Gastroesophageal sphincter (tissue), 3 donors: ENCODE measurements around the gene MMP28.

ENCODE experiments used
- EP300 ChIP-seq: sonication (generic); formaldehyde crosslinking; IDR thresholded peaks from one replicate; pipeline ENCODE4 v1.6.1; 2017; ENCODE audit warnings: antibody characterized with exemption, mild to moderate bottlenecking
- POLR2A ChIP-seq, 2 donors: fragments of 450-650 bp; IDR thresholded peaks; one replicate each; pipeline ENCODE4 v1.6.1; 2017; ENCODE audit warnings: antibody characterized with exemption in 2 of 2, mild to moderate bottlenecking in 2 of 2, moderate library complexity in 1 of 2
- POLR2AphosphoS5 ChIP-seq: sonication (generic); formaldehyde crosslinking; IDR thresholded peaks from one replicate; pipeline ENCODE4 v1.6.1; 2017; ENCODE audit warnings: antibody characterized with exemption
- TF ChIP-seq, protein P1 (sequence below), 4 experiments: fragments of 200-600 bp in 2 of 4; fragments of 450-650 bp in 2 of 4; sonication (generic) in 1 of 4; IDR thresholded peaks; one replicate each; pipeline ENCODE4 v1.5.1; 2017 to 2019; ENCODE audit warnings: antibody characterized with exemption in 4 of 4, mild to moderate bottlenecking in 2 of 4, moderate library complexity in 2 of 4

DNA sequence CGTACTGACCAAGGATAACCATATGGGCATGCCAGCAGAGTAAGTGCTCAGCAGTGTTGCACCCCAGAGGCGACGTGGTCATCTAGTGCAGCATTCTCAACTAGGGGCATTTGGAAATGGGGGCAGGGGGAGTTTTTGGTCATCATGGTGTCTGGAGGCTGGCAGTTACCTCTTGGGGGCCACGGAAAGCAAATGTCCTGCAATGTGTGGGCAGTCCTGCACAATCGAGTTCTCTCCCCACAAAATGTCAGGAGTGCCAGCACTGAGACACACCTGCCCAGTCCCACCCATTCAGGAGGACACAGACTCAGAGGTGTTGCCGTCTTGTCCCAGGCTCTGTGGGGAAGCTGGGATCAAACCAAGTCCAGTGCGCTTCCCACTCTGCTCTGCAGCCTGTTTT lies 61.0 kb downstream of the MMP28 start:
- TF ChIP-seq, protein P1, sequence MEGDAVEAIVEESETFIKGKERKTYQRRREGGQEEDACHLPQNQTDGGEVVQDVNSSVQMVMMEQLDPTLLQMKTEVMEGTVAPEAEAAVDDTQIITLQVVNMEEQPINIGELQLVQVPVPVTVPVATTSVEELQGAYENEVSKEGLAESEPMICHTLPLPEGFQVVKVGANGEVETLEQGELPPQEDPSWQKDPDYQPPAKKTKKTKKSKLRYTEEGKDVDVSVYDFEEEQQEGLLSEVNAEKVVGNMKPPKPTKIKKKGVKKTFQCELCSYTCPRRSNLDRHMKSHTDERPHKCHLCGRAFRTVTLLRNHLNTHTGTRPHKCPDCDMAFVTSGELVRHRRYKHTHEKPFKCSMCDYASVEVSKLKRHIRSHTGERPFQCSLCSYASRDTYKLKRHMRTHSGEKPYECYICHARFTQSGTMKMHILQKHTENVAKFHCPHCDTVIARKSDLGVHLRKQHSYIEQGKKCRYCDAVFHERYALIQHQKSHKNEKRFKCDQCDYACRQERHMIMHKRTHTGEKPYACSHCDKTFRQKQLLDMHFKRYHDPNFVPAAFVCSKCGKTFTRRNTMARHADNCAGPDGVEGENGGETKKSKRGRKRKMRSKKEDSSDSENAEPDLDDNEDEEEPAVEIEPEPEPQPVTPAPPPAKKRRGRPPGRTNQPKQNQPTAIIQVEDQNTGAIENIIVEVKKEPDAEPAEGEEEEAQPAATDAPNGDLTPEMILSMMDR (IDR thresholded peaks at IDR 0.05), result no peak
- TF ChIP-seq POLR2A (IDR thresholded peaks at IDR 0.05), result no peak
- no peak for TF ChIP-seq POLR2AphosphoS5
- no peak for TF ChIP-seq EP300
